GM18505 (cell line): ENCODE results near the gene TMEM245.
"Not testable (repeated sequence)": the region's sequence is repeated elsewhere in the genome, so short reads cannot be mapped to it uniquely, and the experiment has no call there.

Source experiments
- ATAC-seq: cut with Tn5 transposase; IDR thresholded peaks from one replicate; pipeline ENCODE4 v1.9.1; 2021; ENCODE audit not compliant: unreplicated experiment
- POLR2A ChIP-seq: IDR thresholded peaks from 4 replicates; pipeline ENCODE4 v1.6.1; 2011; ENCODE audit warnings: borderline replicate concordance; ENCODE audit not compliant: insufficient read depth, insufficient read length; ENCODE audit errors: extremely low read depth

Gene TMEM245

GRCh38 chr9:109085510-109085909, 34.2 kb downstream of the TMEM245 start:
- no peak for TF ChIP-seq POLR2A
- no peak for ATAC-seq

GRCh38 chr9:109083813-109084405, 35.8 kb downstream of the TMEM245 start:
- TF ChIP-seq POLR2A: no peak
- no peak for ATAC-seq

GRCh38 chr9:109083141-109083540, 36.6 kb downstream of the TMEM245 start:
- no peak for TF ChIP-seq POLR2A
- no peak for ATAC-seq

- ATAC-seq: no peak
- TF ChIP-seq POLR2A: no peak
Observed at GRCh38 chr9:109082091-109082620, 37.6 kb downstream of the TMEM245 start.

GRCh38 chr9:109074236-109074889, 45.4 kb downstream of the TMEM245 start:
- ATAC-seq: no peak
- no peak for TF ChIP-seq POLR2A

- no peak for ATAC-seq
- TF ChIP-seq POLR2A: no peak
Observed at GRCh38 chr9:109072821-109073435, 46.8 kb downstream of the TMEM245 start.

- no peak for TF ChIP-seq POLR2A
- no peak for ATAC-seq
Observed at GRCh38 chr9:109072133-109072692, 47.5 kb downstream of the TMEM245 start.

- no peak for ATAC-seq
- TF ChIP-seq POLR2A: no peak
Observed at GRCh38 chr9:109068764-109069163, 51.0 kb downstream of the TMEM245 start.

- no peak for TF ChIP-seq POLR2A
- ATAC-seq: no peak
Observed at GRCh38 chr9:109064963-109065702, 54.6 kb downstream of the TMEM245 start.

GRCh38 chr9:109063760-109064159, 56.0 kb downstream of the TMEM245 start:
- TF ChIP-seq POLR2A: no peak
- no peak for ATAC-seq

- ATAC-seq: no peak
- no peak for TF ChIP-seq POLR2A
Observed at GRCh38 chr9:109062543-109062942, 57.2 kb downstream of the TMEM245 start.

GRCh38 chr9:109060191-109060590, 59.6 kb downstream of the TMEM245 start:
- TF ChIP-seq POLR2A: no peak
- no peak for ATAC-seq

GRCh38 chr9:109053121-109053520, 66.6 kb downstream of the TMEM245 start:
- ATAC-seq: not testable (repeated sequence)
